ENCODE data around the gene POLDIP2. TPM values are rescaled to one million over a fixed set of nuclear protein-coding genes. Genes with fewer than 3 reads are reported as not detected.

POLDIP2 gene
- total and polyA plus RNA-seq, 8 donors: 41.9 to 118 (median 60.7) TPM

DNA sequence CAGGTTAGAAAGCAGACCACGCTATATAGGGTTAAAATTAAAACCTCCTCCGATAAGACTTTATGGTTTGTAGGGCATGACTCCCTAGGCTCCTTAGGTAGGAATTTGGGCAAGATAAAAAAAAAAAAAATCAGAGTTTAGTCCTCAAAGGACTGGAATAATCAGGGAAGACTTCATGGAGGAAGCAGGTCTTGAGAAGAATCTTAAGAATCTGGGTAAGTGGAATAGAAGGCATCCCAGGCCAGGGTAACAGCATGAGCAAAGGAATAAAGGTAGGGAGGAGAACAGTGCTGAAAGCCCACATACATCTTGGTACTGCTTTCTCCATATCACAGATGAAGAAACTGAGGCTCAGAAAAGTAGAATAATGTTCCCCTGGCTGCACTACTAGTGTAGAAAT, 33.2 kb upstream of the POLDIP2 start:
- no peak overlapping the region for H3K27ac ChIP-seq
- 83 to 98% (median 96%) methylated on average over 2 of the region's 2 CpGs for WGBS, 5 donors
- H3K4me1 ChIP-seq: peaks cover 0 to 3% (median 2%) of the 10 kb centered on the region in 4 donors
- H3K9me3 ChIP-seq: no peaks in the 10 kb centered on the region
- H3K4me3 ChIP-seq: no peak overlapping the region
- intact Hi-C loops (cut with DNase I; ENCODE audit: low total_unique reads): no loop called here
- DNase-seq: no peak
- peaks cover 31 to 90% (median 84%) of the 10 kb centered on the region in 4 donors for H3K36me3 ChIP-seq
- no peaks in the 10 kb centered on the region for H3K27me3 ChIP-seq
- TF ChIP-seq EP300 (IDR thresholded peaks at IDR 0.05) (no peak), POLR2A (IDR thresholded peaks at IDR 0.05) (no peak), POLR2AphosphoS5 (IDR thresholded peaks at IDR 0.05) (no peak)
- TF ChIP-seq, protein P1, sequence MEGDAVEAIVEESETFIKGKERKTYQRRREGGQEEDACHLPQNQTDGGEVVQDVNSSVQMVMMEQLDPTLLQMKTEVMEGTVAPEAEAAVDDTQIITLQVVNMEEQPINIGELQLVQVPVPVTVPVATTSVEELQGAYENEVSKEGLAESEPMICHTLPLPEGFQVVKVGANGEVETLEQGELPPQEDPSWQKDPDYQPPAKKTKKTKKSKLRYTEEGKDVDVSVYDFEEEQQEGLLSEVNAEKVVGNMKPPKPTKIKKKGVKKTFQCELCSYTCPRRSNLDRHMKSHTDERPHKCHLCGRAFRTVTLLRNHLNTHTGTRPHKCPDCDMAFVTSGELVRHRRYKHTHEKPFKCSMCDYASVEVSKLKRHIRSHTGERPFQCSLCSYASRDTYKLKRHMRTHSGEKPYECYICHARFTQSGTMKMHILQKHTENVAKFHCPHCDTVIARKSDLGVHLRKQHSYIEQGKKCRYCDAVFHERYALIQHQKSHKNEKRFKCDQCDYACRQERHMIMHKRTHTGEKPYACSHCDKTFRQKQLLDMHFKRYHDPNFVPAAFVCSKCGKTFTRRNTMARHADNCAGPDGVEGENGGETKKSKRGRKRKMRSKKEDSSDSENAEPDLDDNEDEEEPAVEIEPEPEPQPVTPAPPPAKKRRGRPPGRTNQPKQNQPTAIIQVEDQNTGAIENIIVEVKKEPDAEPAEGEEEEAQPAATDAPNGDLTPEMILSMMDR (IDR thresholded peaks at IDR 0.05): no peak

DNA sequence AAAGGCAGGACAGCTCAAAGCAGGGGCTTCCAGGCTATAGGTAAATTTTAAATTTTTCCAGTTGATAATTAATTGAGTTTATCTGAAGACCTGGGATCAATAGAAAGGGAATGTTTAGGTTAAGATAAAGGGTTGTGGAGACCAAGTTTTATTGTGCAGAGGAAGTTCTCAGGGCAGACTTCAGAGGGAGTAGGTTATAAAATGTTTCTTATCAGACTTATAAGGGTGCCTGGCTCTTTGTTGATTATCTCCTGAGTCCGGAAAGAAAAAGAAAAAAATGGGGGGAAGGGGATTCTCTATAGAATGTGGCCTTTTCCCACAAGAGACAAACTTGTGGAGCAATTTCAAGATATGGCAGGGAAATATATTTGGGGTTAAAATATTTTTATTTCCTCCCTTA, 32.8 kb upstream of the POLDIP2 start:
- no peak overlapping the region for H3K27ac ChIP-seq
- no peak overlapping the region for H3K4me3 ChIP-seq
- 73 to 84% (median 83%) methylated on average over 1 of the region's 1 CpG for WGBS, 5 donors
- no peak for DNase-seq
- H3K27me3 ChIP-seq: no peaks in the 10 kb centered on the region
- TF ChIP-seq EP300 (IDR thresholded peaks at IDR 0.05) (no peak), POLR2A (IDR thresholded peaks at IDR 0.05) (no peak), POLR2AphosphoS5 (IDR thresholded peaks at IDR 0.05) (no peak)
- TF ChIP-seq, protein P1 (IDR thresholded peaks at IDR 0.05): no peak
- H3K9me3 ChIP-seq: no peaks in the 10 kb centered on the region
- peaks cover 0 to 8% (median 6%) of the 10 kb centered on the region in 4 donors for H3K4me1 ChIP-seq
- intact Hi-C loops (cut with DNase I; ENCODE audit: low total_unique reads): no loop called here
- peaks cover 31 to 85% (median 80%) of the 10 kb centered on the region in 4 donors for H3K36me3 ChIP-seq

DNA sequence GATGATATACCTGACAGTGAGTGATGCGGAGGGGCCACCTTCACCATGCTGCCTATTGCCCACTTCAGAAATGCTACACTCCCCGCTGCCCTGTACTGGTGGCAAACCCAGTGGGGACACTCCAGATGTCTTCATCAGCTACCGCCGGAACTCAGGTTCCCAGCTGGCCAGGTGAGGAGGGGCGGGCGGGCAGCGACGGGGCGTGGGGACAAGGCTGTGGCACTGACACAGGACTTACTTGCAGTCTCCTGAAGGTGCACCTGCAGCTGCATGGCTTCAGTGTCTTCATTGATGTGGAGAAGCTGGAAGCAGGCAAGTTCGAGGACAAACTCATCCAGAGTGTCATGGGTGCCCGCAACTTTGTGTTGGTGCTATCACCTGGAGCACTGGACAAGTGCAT, 30.8 kb upstream of the POLDIP2 start:
- peaks cover 31 to 65% (median 61%) of the 10 kb centered on the region in 4 donors for H3K36me3 ChIP-seq
- H3K4me3 ChIP-seq: no peak overlapping the region
- no peak overlapping the region for H3K27ac ChIP-seq
- TF ChIP-seq, protein P1 (IDR thresholded peaks at IDR 0.05): no peak
- TF ChIP-seq EP300 (IDR thresholded peaks at IDR 0.05) (no peak), POLR2AphosphoS5 (IDR thresholded peaks at IDR 0.05) (no peak)
- no peaks in the 10 kb centered on the region for H3K27me3 ChIP-seq
- intact Hi-C loops (cut with DNase I; ENCODE audit: low total_unique reads): no loop called here
- H3K4me1 ChIP-seq: peaks cover 0 to 22% (median 16%) of the 10 kb centered on the region in 4 donors
- WGBS, 5 donors: 91 to 95% (median 95%) methylated on average over 10 to 11 of the region's 11 CpGs
- no peak for DNase-seq
- H3K9me3 ChIP-seq: no peaks in the 10 kb centered on the region

DNA sequence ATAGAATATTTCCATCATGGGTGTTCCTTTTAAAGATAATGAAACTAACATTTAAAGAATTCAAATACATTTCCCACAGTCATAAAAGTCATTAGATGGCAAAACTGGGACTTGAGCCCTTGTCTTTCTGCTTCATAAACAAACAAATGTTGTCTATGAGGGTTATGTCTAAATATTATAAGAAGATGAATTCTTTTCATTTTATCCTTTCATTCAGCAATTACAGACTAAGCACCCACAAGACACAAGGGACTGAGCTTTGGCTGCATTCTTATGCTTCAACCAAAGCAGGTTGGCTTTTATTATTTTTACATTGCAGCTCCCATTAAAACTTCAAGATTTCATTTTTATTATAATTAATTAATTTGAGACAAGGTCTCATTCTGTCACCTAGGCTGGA, 29.1 kb upstream of the POLDIP2 start:
- no peak for DNase-seq
- Histone ChIP-seq H3K27ac (no peak overlapping the region), H3K27me3 (peaks cover 0 to 3% (median 0%) of the 10 kb centered on the region in 3 donors), H3K36me3 (peaks cover 25 to 56% (median 45%) of the 10 kb centered on the region in 4 donors), H3K9me3 (no peaks in the 10 kb centered on the region), H3K4me1 (peaks cover 1 to 28% (median 24%) of the 10 kb centered on the region in 4 donors), H3K4me3 (no peak overlapping the region)
- TF ChIP-seq, protein P1 (IDR thresholded peaks at IDR 0.05): no peak
- TF ChIP-seq EP300 (IDR thresholded peaks at IDR 0.05) (no peak), POLR2AphosphoS5 (IDR thresholded peaks at IDR 0.05) (no peak), POLR2A (IDR thresholded peaks at IDR 0.05) (no peak)
- intact Hi-C loops (cut with DNase I; ENCODE audit: low total_unique reads): no loop called here

Measured in stomach (tissue), 9 donors.